ENCODE measurements around the gene IL19.

IL19 gene

DNA sequence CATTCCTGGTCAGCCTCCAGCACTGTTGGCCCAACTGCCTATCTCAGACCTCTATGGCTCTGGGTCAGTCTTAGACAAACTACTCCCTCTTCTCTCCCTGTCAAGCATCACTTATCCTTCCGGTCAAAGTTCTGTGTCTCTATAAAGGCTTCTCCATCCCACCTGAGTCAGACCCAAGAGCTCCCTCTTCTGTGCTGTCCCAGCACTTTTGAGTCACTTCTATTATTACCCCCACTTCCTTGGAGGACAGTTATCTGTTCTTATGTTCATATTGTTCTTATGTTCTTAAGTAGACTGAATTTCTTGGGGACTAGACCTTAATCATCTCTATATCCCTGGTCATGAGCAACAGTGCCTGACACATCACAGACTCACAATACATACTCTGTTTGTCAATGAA is 30.9 kb downstream of the IL19 start:
- no peak for FAIRE-seq

DNA sequence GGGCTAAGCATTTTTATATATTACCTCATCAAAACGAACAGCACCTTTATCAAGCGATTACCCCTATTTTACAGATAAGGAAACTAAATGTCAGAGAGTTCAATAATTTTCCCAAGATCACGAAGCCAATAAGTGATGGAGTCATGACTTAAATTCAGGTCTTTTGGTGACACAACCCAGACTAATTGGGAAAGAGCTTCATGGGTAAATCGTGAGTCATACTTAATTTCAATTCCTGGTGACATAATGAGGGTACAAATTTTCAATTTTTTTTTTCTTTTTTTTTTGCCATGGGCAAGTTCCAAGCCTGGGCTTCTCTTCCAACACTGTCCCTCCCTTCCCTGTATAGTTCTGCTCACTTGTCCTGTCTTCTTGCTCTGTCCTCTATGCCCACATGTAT is 31.8 kb downstream of the IL19 start:
- no peak for FAIRE-seq

DNA sequence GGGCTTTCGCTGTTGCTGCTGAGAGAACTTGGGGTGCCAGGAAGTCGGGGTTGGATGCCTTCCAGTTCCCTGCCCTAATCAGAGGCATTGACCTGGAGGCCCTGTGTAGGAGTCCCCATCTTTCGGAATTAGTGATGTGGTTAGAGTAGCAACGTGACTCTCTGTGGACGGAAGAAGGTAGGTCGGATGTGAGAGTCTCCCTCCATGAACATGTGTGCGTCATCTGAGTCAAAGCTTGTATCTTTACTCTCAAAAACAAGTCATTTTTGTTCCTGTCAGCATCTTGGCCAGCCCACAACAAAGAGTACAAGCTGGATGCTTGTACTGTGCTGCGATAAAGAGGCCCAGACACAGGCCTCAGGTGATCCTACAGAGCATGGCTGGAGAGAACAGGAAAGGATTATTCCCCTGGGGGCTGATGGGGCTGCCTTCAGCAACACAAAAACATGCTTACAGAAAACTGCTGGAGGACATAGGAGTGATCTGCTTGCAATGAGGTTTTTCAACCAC is 32.7 kb downstream of the IL19 start:
- no peak for FAIRE-seq

DNA sequence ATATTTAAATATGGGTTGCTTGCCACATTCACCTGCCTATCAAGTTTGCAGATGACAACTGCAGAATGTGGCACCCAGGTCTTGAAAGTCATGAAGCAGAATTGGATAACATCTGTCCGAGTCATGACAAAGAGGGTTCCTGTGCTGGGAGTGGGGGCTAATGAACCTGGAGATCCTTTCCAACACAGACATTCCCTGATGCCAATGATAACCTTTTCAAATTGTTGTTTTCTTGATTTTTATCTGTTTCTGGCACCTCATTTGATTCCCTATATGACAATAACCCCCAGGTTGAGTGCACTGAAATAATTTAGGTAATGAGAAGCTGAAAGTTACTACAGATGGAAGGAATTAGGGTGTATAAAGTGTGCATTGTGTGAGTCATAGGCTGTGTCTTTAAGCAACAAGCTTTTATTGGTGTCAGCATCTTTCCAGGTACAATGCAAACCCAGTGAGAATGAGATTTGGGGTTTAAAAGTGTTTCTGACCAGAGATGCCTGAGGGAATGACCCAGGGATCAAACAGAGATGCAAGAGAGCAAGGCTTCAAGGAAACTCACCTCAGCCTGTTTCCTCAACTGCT is 33.7 kb downstream of the IL19 start:
- FAIRE-seq: no peak

DNA sequence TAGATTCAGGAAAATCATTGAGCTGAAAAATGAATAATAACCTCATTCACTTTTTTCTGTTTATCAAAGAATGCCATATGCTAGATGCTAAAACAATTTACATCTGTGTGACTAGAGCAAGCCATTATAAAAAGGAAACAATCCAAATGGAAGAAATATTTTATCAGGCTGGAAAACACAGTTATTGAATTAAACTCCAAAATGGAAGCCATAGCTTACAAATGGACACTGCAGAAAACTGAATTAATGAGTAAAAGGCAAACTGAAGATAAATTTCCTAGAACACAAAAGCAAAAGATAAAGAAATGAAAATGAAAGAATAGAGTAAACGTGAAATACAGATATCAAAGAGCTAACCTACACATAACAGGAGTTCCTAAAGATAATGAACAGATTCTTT is 34.8 kb downstream of the IL19 start:
- FAIRE-seq: no peak

DNA sequence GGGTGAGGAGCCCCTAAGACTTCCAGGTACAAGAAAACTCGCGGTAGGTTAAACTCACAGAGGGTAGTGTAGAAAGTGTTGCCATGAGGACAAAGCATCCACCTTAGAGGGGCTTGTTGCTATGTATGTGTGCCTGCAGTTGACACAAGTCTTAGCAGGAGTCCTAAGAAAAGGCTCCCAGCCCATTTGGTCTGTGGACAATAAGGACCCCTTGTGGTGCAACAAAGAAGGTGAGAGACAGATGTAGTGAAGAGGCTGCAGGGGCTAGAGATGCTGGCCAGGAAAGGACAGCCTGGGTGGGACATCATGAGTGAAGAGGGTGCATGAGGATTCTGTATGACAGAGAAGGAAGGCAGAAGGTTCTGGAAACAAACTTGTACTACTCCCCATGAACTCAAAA is 38.0 kb downstream of the IL19 start:
- no peak for FAIRE-seq

DNA sequence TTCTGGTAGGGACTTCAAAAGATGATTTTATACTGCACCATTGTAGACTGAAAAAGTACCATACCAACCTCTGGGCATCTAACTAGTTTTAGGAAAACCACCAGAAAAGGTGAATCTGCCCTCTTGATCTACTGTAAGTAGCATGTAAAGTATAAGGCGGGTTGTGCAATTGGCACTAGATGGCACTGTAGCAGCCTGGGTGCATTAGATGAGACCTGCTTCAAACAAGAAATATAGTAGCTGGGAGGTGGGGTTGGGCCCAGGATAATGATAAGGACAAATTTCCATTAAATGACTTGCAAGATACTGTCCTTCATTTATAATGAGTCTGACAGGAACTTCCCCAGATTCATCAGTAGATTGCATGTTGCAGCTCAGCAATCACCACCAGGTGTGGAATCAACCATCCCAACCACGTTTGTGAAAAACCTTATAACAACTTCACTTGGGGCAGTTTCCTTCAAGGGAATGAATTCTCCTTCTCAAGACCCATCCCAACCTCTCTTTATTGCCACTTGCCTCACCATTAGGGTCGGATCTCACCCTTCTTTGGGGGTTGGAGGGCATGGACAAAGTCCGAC is 39.0 kb downstream of the IL19 start:
- FAIRE-seq: no peak

DNA sequence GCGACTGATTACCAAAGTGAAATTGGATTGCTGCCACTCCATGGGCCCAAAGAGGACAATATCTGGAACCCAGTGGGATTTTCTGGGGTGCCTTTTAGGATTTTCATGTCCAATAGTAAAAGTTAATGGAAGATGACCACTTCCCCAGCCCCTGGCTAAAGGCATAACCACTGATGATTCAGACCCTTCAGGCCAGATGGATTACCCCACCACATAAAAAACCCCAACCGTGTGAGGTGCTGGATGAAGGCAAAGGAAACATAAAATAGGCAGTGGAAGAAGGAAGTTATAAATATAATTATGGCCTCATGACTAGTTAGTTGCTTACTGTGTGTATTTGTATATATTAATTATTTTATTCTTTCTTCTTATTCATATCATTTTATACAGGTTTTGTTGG is 41.9 kb downstream of the IL19 start:
- FAIRE-seq: no peak

DNA sequence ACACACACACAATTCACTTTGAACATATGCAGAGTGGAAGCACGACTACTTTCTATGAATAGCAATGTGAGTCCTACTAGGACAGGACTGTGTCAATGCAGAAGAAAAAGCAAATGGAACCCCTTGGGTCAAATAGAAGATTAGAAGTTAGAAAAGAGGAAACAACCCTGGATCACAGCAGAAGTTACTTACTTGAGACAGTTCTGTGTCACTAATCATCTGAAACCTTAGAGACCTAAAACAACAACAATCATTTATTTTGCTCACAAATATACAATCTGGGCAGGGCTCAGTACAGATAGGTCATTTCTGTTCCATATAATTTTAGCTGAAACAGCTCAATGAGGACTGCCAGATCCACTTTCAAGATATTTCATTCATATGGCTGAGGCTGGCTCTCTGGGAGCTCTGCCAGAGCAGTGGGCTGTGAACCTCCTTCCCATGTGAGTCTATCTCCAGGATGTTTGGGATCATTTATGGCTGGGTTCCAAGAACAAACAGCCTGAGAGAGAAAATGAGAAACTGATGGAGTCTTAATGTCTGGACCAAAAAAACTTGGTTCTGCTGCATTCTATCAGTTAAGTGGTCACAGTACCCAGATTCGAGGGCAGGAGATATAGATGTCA is 44.3 kb downstream of the IL19 start:
- FAIRE-seq: peak; percentile 57

DNA sequence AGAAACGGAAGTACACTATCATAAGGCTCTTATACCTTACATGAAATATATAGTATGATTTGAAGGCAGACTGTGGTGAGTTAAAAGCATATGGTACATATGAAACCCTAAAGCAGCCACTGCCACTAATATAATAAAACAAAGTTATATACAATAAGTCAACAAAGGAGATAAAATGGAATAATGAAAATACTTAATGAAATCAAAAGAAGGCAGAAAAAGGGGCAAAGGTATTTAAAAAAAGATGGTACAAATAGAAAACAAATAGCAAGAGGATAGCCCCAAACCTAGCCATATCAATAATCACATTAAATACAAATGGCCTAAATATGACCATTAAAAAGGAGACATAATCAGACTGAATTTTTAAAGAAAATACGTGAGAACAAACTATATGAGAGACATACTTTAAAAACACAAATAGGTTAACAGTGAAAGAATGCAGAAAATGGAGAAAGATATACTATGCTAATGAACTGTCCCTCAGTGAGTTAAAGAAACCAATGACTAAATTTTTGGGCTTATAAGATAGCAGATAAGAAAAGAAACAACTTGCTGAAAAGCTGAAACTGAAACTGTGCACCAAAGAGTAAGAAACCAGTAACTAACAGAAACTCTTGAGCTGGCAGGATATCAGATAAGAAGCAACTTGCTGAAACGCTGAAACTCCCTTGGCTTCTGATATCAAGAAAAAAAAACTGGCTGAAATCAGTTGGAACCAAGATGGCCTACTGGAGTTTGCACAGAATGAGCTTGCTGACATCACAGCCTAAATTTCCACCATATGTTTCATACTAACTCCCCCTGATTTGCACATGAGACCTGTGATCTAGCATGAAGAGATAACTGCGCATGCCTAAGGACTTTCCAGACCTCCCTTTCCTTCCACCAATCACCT is 46.1 kb downstream of the IL19 start:
- FAIRE-seq: no peak

DNA sequence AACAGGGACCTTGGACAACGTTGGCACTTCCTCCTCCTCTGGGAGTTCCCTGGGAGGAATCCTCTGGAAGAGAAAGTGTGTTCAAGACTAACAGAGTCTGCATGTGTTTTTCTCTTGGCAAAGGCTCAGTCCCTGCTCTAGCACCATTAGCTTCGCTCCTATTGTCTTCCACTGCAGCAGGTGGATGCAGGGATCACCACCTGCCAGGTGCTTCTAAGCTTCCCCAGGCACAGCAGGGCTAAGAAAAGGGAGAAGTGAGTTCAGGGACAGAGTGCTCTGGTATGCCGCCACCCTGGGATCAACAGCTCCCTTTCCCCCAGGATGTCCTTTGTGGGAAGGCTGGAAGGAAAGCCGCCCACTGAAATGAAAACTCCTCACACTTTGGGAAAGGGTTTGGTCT is 50.9 kb downstream of the IL19 start:
- no peak for FAIRE-seq

DNA sequence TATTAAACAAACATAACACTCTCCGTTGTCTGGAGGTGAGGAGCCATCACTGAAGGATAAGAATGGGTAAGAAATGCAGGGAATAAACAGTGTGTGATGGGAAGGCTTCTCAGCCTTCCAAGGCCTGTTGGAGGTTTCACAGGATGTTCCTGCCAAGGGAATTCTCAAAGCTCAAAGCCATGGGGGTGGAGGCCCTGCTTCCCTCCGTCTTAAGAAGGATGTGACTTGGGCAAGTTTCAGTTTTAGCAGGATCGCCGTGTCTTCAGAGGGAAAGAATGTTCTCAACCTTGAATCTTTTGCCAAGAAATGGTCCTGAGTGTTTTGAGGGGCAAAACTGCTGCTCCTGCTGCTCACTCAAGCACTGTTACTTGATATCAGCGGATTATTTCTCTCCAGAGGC is 53.2 kb downstream of the IL19 start:
- no peak for FAIRE-seq

DNA sequence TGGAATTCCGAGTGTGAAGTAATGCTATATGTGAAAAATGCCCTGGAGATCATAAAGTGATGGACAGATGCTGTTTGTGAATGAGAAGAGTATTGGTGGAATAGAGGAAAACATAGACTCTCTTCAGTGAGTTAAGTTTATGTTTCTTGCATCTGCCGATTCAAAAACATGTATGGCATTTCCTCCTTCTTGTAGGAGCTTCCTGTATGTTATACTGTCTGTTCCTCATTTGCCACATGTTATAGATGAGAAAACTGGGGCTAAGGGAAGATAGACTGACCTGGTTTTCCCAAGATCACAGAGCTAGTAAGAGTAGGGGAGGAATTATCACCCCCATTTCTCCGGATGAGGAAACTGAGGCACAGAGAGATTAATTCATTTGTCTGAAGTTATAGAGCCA is 53.8 kb downstream of the IL19 start:
- FAIRE-seq: no peak

DNA sequence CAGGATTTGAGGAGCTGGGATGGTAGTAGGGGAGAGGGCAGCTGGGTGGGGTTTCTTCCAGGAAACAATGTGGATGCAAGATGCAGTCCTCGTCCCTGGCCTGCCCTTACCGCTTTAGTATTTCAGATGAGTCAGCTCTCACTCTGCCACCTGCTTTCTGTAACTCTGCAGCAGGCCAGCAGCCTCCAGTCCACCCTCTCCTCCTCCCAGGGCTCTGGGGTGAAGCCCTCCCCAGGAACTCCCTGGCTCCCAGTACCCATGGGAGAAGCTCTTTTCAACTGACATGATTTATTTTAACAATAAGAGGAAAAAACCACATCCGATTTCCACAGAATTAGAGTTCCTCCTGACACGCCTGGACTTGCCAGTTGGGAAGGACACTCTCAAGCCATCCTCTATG is 55.8 kb downstream of the IL19 start:
- FAIRE-seq: no peak

DNA sequence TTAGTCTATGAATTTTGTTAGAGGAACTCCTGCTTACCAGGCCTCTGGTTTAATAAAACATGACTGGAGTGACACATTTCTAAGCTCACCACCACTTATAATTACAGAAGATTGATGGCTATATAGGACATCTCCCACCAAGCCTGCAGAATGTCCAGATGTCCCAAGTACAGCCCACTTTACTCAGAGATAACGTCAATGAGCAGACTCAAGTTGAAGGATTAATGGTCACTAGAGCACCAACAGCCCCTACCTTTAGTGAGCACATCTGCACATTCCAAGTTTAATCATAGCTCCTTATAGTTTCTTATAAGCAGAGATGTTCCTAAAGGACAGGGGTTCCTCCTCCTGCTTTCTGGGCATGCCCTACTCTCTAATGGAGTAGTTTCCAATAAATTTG is 57.5 kb downstream of the IL19 start:
- FAIRE-seq: no peak

DNA sequence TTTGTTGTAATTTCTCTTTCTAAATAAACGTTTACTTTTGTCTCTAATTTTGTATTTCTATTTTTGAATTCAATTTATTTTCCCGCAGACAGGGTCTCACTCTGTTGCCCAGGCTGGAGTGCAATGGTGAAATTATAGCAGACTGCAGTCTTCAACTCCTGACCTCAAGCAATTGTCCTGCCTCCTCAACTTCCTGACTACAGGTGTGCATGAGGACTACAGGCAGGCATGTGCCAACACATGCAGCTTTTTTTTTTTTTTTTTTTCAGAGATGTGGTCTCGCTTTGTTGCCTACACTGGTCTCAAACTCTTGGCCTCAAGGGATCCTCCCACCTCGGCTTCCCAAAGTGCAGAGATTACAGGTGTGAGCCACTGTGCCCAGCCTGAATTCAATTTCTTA is 58.2 kb downstream of the IL19 start:
- no peak for FAIRE-seq

DNA sequence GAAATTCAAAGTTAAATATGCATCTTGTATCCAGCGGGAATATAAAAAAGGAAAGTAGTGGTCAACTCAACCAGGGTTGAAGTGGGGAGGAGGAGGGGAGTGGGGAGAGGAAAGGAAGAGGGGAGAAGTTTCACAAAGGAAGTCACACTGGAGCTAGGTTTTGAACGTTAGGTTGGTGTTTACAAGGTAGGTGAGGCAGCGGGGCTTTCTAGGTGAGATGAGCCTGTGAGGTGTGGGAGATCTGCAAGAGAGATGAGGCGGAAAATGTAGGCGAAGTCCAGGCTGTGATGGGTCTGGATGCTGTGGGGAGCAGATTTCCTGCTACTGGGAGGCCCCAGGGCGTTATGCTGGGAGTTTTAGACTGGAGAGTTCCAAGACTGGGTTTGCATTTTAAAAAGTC is 58.7 kb downstream of the IL19 start:
- FAIRE-seq: no peak

DNA sequence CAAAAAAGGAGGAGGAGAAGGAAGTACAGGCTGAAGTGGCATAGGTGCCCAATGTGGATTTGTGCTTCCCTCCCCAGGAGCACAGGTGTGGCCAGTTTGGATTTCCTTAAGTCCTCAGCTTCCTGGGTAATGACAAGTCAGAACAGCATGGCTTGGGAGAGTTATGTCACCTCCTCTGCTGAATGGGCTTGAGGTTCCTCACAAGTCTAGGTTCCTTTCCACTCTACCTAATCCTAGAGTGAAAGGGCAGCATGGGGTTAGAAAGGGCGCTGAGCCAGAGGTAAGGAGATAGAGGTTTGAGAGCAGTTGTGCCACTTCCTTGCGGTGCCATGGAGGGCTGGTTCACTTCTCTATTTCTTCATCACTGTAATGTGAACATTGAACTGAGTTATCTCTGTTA is 59.3 kb downstream of the IL19 start:
- no peak for FAIRE-seq

DNA sequence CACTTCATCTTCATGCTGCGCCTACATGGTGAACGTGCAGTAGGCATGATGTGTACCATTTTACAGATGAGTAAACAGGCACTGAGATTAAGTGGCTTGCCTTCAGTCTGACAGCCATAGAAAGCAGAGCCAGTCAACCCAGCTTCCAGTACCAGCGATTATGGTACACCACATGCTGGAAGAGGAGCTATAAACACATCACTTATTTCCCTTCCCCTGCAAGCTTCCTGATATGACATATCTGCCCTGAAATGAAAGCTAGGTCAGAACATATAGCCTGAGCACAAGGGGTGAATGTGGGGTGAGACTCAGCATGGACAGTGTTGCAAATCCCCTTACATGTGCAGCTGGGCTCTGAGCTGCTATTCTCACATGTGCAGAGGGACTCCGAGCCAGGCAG is 61.1 kb downstream of the IL19 start:
- no peak for FAIRE-seq

DNA sequence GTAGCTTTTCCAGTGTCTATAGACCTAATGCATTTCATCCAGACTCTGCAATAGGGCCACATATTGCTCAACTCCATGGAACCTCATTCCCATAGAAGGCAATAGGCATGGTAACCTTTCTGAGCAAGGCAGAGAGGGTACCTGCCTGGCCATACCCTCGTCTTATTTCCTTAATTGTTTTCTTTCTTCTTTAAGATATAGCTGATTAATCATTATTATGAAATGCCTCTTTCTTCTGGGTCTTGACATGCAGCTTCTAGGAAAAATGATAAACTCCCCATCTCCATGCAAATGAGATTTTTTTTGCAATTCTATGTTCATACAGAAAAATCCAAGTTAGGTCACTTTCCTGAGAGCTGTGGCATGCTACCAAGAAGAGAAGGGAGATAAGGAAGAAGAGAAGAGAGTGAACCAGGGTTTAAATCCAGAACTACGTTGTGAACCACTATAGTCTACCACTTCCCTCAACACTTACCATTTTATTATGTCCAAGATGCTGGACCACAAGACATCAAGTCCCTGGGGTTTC is 61.8 kb downstream of the IL19 start:
- no peak for FAIRE-seq

DNA sequence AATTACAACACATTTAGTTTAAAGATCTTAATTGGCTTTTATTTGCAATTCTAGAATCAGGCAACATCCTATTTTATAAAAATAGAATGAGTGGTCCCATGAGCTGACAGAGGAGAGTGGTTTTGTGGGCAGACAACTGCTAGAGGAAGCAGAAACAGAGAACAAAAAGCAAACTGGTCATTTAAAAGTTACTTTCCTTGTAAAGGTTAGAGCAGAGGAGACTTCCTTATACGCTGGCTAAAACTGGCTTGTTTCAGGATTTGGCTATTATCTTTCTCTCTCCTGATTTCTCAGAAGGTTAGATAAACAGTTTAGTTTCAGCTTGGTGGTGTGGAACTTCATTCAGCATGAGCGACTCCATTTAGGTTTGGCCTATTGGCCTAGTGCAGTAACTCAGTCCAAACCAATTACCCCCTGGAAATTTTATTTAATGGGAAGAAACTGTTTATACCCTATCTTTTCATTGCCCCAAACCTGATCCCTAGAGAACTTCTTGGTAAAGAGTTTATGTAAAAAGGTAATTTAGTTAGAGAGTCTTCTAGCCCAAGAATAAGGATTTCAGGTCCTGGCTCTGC is 62.6 kb downstream of the IL19 start:
- FAIRE-seq: no peak

DNA sequence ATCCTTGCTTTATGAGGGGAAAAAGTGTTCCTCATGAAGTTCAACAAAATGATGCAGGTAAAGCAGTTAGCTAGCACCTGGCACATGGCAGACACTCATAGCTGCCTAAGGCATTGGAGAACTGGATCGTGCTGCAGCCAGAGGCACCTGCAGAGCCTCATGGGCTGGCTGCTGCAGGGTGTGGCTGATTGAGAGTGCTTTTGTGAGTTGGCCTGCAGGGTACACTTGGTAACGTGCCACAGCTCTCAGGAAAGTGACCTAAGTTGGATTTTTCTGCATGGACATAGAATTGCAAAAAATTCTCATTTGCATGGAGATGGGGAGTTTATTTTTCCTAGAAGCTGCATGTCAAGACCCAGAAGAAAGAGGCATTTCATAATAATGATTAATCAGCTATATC is 63.2 kb downstream of the IL19 start:
- FAIRE-seq: no peak

DNA sequence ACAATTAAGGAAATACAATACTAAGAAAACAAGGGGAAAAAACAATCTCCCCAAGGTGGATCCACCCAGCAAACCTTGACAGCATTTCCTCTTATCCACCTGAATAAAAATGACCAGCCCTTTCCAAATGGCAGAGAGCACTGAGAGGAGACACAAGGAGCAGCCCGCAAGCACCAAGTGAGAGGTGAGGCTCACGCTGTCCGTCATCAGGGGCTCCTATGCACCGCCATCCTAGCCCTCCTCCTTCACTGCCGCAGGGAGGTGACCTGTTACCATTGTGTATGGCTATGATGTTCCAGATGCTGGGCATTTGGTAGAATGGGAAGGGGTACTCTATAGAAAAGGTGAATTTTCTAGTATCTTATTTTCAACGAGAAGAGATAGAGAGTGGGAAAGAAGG is 63.6 kb downstream of the IL19 start:
- FAIRE-seq: no peak
